ENCODE measurements around the gene DLGAP1.

The DLGAP1 gene

GRCh38 chr18:3690764-3691066 is 764.4 kb downstream of the DLGAP1 start:
- DNase-seq (ENCODE audit: low spot score): no peak

- DNase-seq (ENCODE audit: low spot score): no peak
These were observed 764.9 kb downstream of the DLGAP1 start for GRCh38 chr18:3689986-3690763.

- no peak for DNase-seq (ENCODE audit: low spot score)
These were observed 766.0 kb downstream of the DLGAP1 start for GRCh38 chr18:3689091-3689490.

- no peak for DNase-seq (ENCODE audit: low spot score)
These were observed 766.4 kb downstream of the DLGAP1 start for GRCh38 chr18:3688690-3689089.

GRCh38 chr18:3683483-3683882 is 771.6 kb downstream of the DLGAP1 start:
- no peak for DNase-seq (ENCODE audit: low spot score)

- no peak for DNase-seq (ENCODE audit: low spot score)
These were observed 773.0 kb downstream of the DLGAP1 start for GRCh38 chr18:3682061-3682460.

GRCh38 chr18:3679241-3679640 is 775.9 kb downstream of the DLGAP1 start:
- DNase-seq (ENCODE audit: low spot score): no peak

GRCh38 chr18:3675994-3676393 is 779.1 kb downstream of the DLGAP1 start:
- no peak for DNase-seq (ENCODE audit: low spot score)

GRCh38 chr18:3675446-3675845 is 779.7 kb downstream of the DLGAP1 start:
- no peak for DNase-seq (ENCODE audit: low spot score)

GRCh38 chr18:3671176-3671575 is 783.9 kb downstream of the DLGAP1 start:
- no peak for DNase-seq (ENCODE audit: low spot score)

GRCh38 chr18:3669376-3669775 is 785.7 kb downstream of the DLGAP1 start:
- DNase-seq (ENCODE audit: low spot score): no peak

- no peak for DNase-seq (ENCODE audit: low spot score)
These were observed 787.6 kb downstream of the DLGAP1 start for GRCh38 chr18:3667255-3668137.

GRCh38 chr18:3666526-3667254 is 788.4 kb downstream of the DLGAP1 start:
- no peak for DNase-seq (ENCODE audit: low spot score)

GRCh38 chr18:3665780-3666525 is 789.2 kb downstream of the DLGAP1 start:
- DNase-seq (ENCODE audit: low spot score): peak; percentile 85

GRCh38 chr18:3665204-3665603 is 789.9 kb downstream of the DLGAP1 start:
- DNase-seq (ENCODE audit: low spot score): no peak

GRCh38 chr18:3664563-3665178 is 790.4 kb downstream of the DLGAP1 start:
- DNase-seq (ENCODE audit: low spot score): no peak

- no peak for DNase-seq (ENCODE audit: low spot score)
These were observed 791.1 kb downstream of the DLGAP1 start for GRCh38 chr18:3663870-3664512.

GRCh38 chr18:3661989-3662388 is 793.1 kb downstream of the DLGAP1 start:
- no peak for DNase-seq (ENCODE audit: low spot score)

GRCh38 chr18:3660739-3661515 is 794.2 kb downstream of the DLGAP1 start:
- no peak for DNase-seq (ENCODE audit: low spot score)

- no peak for DNase-seq (ENCODE audit: low spot score)
These were observed 796.6 kb downstream of the DLGAP1 start for GRCh38 chr18:3658529-3658928.

Measured in left forelimb (tissue), 1 donor.